Peyer's patch (tissue), 4 donors: ENCODE results near the gene ATP6V0A4. TPM values are rescaled to one million over a fixed set of nuclear protein-coding genes. Genes with fewer than 3 reads are reported as not detected.
"Not testable (repeated sequence)": the region's sequence is repeated elsewhere in the genome, so short reads cannot be mapped to it uniquely, and the experiment has no call there.

Experiments
- DNase-seq, 3 donors: peaks; one replicate each; pipeline ENCODE4 v3.0.0-alpha.2; 2017 to 2019
- H3K27ac ChIP-seq, 4 donors: fragments of 200-600 bp; sonication (generic); one replicate each; pipeline ENCODE4 v1.5.1; 2016 to 2019
- H3K27me3 ChIP-seq, 2 donors: fragments of 200-600 bp; sonication (generic); one replicate each; pipeline ENCODE4 v1.5.1; 2019
- H3K36me3 ChIP-seq, 3 donors: fragments of 200-600 bp; sonication (generic); one replicate each; pipeline ENCODE4 v1.5.1; 2016 to 2019
- H3K4me1 ChIP-seq, 4 donors: fragments of 200-600 bp; sonication (generic); one replicate each; pipeline ENCODE4 v1.5.1; 2016 to 2019
- H3K4me3 ChIP-seq, 4 donors: fragments of 200-600 bp; sonication (generic); 1 replicate in 3 of 4; 2 replicates in 1 of 4; pipeline ENCODE4 v1.5.1; 2016 to 2019; ENCODE audit warnings: mild to moderate bottlenecking in 1 of 4
- H3K9me3 ChIP-seq, 4 donors: fragments of 200-600 bp; sonication (generic); one replicate each; pipeline ENCODE4 v1.5.1; 2016 to 2019; ENCODE audit warnings: mild to moderate bottlenecking in 1 of 4
- POLR2A ChIP-seq, 2 donors: fragments of 450-650 bp; IDR thresholded peaks; one replicate each; pipeline ENCODE4 v1.5.1; 2017; ENCODE audit warnings: antibody characterized with exemption in 2 of 2, mild to moderate bottlenecking in 2 of 2, moderate library complexity in 2 of 2
- total RNA-seq, 4 donors: library from RNA; depleted of rRNA; stranded (reverse); fragments of >200 nt; gene quantifications; one replicate each; pipeline ENCODE4 v1.1.0, GENCODE V29; 2016
- TF ChIP-seq, protein P1 (sequence below), 6 experiments: fragments of 450-650 bp in 4 of 6; fragments of 200-600 bp in 2 of 6; sonication (generic) in 1 of 6; IDR thresholded peaks; one replicate each; pipeline ENCODE4 v1.5.1; 2017 to 2019; ENCODE audit warnings: antibody characterized with exemption in 6 of 6, mild to moderate bottlenecking in 3 of 6, moderate library complexity in 1 of 6

ATP6V0A4 gene
- total RNA-seq, 4 donors from 2014 or later = 0.66 TPM; not detected in 3

DNA sequence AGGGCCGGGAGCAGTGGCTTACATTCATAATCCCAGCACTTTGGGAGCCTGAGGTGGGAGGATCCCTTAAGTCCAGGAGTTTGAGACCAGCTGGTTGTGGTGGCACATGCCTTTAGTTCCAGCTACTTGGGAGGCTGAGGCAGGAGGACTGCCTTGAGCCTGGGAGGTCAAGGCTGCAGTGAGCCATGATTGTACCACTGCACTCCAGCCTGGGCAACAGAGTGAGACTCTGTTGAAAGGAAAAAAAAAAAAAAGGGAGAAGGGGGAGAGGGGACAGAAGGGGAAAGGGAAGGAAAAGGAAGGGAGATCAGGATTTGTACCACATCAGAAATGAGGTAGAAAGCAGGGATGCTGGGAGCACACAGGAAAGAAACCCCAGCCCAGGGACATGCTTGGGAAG, 58.1 kb downstream of the ATP6V0A4 start:
- no peak overlapping the region for H3K4me3 ChIP-seq
- no peaks in the 10 kb centered on the region for H3K27me3 ChIP-seq
- H3K4me1 ChIP-seq = no peaks in the 10 kb centered on the region
- no peak for DNase-seq
- no peaks in the 10 kb centered on the region for H3K36me3 ChIP-seq
- H3K27ac ChIP-seq = no peak overlapping the region
- no peaks in the 10 kb centered on the region for H3K9me3 ChIP-seq
- TF ChIP-seq, protein P1, sequence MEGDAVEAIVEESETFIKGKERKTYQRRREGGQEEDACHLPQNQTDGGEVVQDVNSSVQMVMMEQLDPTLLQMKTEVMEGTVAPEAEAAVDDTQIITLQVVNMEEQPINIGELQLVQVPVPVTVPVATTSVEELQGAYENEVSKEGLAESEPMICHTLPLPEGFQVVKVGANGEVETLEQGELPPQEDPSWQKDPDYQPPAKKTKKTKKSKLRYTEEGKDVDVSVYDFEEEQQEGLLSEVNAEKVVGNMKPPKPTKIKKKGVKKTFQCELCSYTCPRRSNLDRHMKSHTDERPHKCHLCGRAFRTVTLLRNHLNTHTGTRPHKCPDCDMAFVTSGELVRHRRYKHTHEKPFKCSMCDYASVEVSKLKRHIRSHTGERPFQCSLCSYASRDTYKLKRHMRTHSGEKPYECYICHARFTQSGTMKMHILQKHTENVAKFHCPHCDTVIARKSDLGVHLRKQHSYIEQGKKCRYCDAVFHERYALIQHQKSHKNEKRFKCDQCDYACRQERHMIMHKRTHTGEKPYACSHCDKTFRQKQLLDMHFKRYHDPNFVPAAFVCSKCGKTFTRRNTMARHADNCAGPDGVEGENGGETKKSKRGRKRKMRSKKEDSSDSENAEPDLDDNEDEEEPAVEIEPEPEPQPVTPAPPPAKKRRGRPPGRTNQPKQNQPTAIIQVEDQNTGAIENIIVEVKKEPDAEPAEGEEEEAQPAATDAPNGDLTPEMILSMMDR (IDR thresholded peaks at IDR 0.05) = no peak

DNA sequence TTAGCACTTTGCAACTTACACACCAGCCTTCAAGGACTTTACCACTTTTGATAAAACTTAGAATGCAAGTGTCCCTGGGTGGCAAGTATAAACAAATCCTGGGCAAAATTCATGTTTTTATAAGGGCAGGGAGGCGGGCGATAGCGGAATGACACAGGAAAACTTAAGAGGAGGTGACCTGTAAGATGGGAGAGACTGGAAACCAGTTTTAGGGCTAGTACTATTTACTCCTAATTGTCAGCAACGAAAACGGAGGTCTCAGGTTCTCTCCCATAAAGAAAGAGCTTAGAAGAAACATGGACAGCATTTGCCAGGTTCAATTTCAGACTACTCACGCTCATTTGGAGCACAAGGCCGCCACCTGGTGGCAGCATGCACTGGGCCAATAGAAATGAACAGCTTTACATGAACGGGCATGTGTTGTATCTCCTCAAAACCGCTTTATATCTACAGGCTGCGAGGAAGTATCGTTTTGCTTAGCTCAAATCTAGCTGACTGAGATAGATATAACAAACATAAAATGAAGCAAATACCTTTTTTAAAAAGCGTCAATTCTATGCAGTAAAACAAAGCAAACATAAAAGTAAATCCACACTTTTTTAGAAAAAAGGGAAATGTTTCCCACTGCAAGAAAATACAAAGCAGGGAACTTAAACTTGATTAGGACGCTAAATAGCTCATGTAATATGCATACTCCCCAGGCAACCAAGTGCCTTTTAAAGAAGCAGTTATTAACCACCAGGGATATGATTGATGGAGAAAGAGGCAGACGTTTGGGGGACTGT, 59.3 kb downstream of the ATP6V0A4 start:
- no peaks in the 10 kb centered on the region for H3K36me3 ChIP-seq
- H3K4me1 ChIP-seq = no peaks in the 10 kb centered on the region
- H3K27me3 ChIP-seq = no peaks in the 10 kb centered on the region
- TF ChIP-seq POLR2A (IDR thresholded peaks at IDR 0.05) = no peak
- TF ChIP-seq, protein P1 (IDR thresholded peaks at IDR 0.05) = peak; percentile 34 to 93 (median 86)
- peak; percentile 62 to 93 (median 87) for DNase-seq
- no peaks in the 10 kb centered on the region for H3K9me3 ChIP-seq
- H3K4me3 ChIP-seq = no peak overlapping the region
- H3K27ac ChIP-seq = no peak overlapping the region

DNA sequence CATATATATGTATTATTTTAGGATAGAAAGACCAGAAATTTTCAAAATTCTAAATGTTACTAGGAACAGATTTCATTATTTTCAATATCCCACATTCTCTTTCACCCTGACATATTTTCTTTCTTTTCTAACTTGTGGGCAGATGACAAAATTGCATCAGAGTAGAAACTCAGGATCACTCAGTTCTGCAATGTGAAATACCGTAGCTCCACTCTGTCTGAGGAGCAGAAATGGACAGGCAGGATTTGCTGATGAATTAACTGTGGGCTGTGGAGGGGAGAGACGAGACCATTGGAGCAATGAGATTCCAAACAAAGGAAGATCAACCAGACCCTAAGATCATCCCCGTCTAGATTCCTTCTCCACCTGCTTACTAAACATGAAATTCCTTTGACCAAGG, 59.9 kb downstream of the ATP6V0A4 start:
- Histone ChIP-seq H3K9me3 (no peaks in the 10 kb centered on the region), H3K27me3 (no peaks in the 10 kb centered on the region), H3K27ac (no peak overlapping the region), H3K4me3 (no peak overlapping the region), H3K36me3 (no peaks in the 10 kb centered on the region), H3K4me1 (no peaks in the 10 kb centered on the region)
- DNase-seq = no peak
- TF ChIP-seq POLR2A (IDR thresholded peaks at IDR 0.05) = no peak
- TF ChIP-seq, protein P1 (IDR thresholded peaks at IDR 0.05) = no peak

DNA sequence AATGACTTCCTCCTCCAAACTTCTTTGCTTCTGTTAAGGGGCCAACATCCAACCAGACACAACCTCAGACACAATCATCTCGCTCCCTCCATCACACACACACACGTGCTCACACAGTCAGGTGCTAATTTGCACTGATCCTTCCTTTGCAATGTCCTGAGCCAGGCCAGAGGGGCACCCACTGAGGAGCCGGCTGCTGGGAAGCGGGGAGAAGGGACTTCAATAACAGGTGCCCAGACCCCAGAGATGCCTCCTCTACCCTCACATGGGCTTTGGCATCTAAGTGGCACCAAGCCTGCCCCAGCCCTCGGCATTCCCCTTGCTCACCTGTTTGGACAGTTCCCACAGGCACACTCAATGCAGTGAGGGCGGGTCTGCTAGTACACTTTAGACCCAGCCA, 62.6 kb downstream of the ATP6V0A4 start:
- Histone ChIP-seq H3K9me3 (no peaks in the 10 kb centered on the region), H3K4me3 (no peak overlapping the region), H3K27me3 (no peaks in the 10 kb centered on the region), H3K4me1 (no peaks in the 10 kb centered on the region), H3K36me3 (no peaks in the 10 kb centered on the region), H3K27ac (no peak overlapping the region)
- no peak for DNase-seq
- TF ChIP-seq POLR2A (IDR thresholded peaks at IDR 0.05) = no peak
- TF ChIP-seq, protein P1 (IDR thresholded peaks at IDR 0.05) = no peak

DNA sequence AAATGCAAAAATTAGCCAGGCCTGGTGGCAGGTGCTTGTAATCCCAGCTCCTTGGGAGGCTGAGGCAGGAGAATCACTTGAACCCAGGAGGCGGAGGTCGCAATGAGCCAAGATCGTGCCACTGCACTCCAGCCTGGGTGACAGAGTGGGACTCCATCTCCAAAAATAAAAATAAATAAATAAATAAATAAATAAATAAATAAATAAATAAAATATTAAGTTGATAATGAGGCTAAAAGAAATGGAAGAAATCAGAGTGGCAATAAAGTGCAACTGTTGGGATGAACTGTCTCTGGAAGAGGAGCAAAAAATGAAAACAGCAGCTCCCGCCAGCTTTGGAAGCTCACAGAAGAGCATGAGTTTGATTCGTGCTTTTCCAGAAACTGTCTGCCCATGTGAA, 66.3 kb downstream of the ATP6V0A4 start:
- not testable (repeated sequence) for H3K36me3 ChIP-seq, H3K4me3 ChIP-seq, DNase-seq, H3K27me3 ChIP-seq, H3K4me1 ChIP-seq, H3K27ac ChIP-seq, H3K9me3 ChIP-seq

DNA sequence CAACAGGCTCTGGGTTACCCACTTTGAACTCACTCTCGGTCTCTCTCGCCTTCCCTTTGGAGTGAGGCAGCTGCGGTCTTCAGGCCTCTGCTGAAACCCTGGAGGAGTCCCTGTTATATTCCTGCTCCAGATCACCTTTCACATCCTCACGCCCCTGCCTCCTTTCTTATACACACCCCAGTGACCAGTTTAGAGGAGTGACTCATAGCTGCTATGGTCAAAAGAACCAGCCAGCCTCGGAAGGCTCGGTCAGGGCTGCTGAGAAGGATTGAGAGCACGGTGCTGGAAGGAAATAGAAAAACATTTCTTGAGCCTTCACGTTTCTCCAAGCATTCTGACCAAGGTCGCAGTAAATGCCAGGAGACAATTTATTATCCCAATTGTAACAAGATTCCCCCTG, 68.6 kb downstream of the ATP6V0A4 start:
- Histone ChIP-seq H3K36me3 (no peaks in the 10 kb centered on the region), H3K9me3 (no peaks in the 10 kb centered on the region), H3K27me3 (no peaks in the 10 kb centered on the region), H3K4me3 (no peak overlapping the region), H3K27ac (no peak overlapping the region), H3K4me1 (no peaks in the 10 kb centered on the region)
- no peak for DNase-seq
- no peak for TF ChIP-seq POLR2A (IDR thresholded peaks at IDR 0.05)
- TF ChIP-seq, protein P1 (IDR thresholded peaks at IDR 0.05) = no peak
